NAMALWA (cell line): Measurements from ENCODE around the gene PDCD2L.
"Not testable (repeated sequence)": the region's sequence is repeated elsewhere in the genome, so short reads cannot be mapped to it uniquely, and the experiment has no call there.

Experiments
- DNase-seq: peaks from one replicate; pipeline ENCODE4 v3.0.0-alpha.2; 2015; ENCODE audit warnings: low spot score

PDCD2L gene

GRCh38 chr19:34373601-34374288 is 30.5 kb upstream of the PDCD2L start:
- no peak for DNase-seq

GRCh38 chr19:34375598-34375997 is 28.6 kb upstream of the PDCD2L start:
- DNase-seq, result no peak

GRCh38 chr19:34380639-34381241 is 23.5 kb upstream of the PDCD2L start:
- DNase-seq, result no peak

DNA sequence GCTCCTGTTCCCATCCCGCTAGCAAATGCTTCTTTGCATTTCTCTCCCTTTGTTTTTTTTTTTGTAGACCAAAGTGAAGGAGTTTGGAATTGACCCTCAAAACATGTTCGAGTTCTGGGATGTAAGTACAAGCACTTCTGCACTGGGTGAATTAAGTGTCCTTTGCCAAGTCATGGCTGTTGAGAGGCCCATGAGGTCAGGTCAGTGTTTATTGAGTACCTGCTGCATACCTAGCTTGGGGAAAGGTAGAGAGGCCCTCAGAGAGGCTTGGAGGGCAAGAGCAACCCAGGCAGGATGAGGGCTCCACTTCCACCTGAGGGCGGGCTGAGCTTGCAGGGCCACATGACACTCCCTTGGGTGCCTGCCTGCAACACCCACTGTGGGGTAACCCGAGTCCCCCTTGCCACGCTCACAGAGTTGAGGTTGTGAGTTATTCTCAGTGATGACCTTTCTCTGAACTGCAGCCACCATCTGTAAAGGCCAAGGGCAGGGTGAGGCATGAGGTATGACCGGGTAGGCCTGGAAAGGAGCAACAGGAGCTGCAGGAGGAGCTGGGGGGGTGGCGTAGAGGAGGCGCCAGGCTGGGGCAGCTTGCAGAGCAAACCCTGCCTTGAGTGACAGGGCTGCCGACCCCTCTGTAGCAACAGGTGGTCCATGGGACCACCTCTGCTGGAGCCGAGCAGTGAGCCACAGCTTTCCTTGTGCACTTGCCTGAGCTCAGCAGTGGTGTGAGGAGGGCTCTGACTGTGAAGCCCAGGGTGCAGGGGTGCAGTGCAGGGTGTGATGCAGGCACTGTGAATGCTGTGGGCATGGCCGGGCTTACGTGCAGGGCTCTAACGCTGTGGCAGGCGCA is 22.6 kb upstream of the PDCD2L start:
- DNase-seq, result no peak

- DNase-seq, result no peak
These were observed 21.7 kb upstream of the PDCD2L start for GRCh38 chr19:34382471-34382870.

- DNase-seq, result no peak
These were observed 20.6 kb upstream of the PDCD2L start for GRCh38 chr19:34383599-34383998.

DNA sequence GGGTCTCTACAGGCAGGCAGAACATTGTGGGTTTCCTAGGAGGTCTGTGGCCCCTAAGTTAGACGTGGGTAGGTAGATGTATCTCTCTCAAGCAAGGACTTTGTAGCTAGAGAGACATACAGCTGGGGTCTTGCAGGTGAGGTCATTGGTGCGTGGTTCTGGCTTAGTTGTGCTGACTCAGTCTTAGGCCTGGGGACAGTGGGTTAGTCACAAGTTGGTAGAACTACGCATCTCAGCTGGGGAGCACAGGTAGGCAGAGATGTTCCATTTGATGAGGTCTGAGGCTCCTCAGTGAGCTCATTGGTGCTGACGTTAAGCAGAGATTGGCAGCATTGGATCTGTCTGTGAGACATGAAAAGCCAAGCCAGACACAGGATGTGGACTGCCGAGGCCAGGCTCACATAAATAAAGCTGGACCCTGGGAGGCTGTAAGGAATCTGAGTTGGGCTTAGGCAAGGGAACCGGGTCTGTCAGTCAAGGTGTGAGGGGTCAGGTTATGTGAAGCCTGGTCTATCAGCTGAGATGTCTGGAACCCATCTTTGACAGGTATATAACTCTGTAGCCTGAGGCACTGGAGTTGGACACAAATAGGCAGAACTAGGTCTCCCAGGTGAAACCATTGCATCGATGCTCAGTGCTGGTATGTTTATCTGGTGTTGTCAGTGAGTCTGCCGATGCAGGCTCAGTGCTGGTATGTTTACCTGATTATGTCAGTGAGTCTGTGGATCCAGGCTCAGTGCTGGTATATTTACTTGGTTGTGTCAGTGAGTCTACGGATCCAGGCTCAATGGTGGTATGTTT is 17.4 kb upstream of the PDCD2L start:
- DNase-seq, result no peak

GRCh38 chr19:34387446-34387810 is 16.8 kb upstream of the PDCD2L start:
- no peak for DNase-seq

DNA sequence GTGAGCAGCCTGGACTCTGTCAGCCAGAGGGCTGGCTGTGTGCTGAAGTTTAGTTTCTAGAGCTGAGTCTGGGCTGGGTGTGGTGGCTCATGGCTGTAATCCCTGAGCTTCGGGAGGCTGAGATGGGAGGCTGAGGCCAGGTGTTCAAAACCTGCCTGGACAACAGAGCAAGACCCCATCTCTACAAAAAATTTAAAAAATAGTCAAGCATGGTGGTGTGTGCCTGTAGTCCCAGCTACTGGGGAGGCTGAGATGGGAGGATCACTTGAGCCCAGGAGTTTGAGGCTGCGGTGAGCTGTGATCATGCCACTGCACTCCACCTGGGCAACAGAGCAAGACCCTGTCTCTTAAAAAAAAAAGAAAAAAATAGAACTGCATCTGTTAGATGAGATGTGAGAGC is 15.5 kb upstream of the PDCD2L start:
- DNase-seq, result not testable (repeated sequence)

- no peak for DNase-seq
These were observed 12.4 kb upstream of the PDCD2L start for GRCh38 chr19:34391813-34392212.

- DNase-seq, result no peak
These were observed 11.2 kb upstream of the PDCD2L start for GRCh38 chr19:34393031-34393430.

DNA sequence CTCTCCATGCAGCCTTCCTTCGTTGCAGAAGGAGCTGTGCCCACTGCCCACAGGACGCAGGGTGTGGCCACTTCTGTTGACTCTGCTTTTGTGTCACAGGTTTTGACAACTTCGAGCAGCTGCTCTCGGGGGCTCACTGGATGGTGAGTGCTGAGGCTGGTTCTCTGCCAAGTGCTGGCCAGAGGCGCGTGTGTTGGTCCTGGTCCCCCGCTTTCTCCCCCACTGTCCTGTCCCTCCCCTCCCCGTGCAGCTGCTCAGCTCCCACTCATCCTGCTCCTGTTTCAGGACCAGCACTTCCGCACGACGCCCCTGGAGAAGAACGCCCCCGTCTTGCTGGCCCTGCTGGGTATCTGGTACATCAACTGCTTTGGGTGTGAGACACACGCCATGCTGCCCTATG is 10.6 kb upstream of the PDCD2L start:
- no peak for DNase-seq

- no peak for DNase-seq
These were observed 6.3 kb upstream of the PDCD2L start for GRCh38 chr19:34397853-34398252.

- no peak for DNase-seq
These were observed 4.3 kb upstream of the PDCD2L start for GRCh38 chr19:34399886-34400285.

DNA sequence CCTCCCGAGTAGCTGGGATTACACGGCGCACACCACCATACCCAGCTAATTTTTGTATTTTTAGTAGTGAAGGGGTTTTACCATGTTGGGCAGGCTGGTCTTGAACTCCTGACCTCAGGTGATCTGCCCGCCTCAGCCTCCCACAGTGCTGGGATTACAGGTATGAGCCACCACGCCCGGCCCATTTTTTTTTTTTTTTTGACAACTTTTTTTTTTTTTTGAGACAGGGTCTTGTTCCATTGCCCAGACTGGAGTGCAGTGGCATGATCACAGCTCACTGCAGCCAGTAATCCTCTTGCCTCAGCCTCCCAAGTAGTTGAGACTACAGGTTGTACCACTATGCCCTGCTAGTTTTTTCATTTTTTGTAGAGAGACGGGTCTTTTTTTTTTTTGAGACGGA is 3.4 kb upstream of the PDCD2L start:
- not testable (repeated sequence) for DNase-seq

- DNase-seq, result no peak
These were observed 2.1 kb upstream of the PDCD2L start for GRCh38 chr19:34402074-34402600.

DNA sequence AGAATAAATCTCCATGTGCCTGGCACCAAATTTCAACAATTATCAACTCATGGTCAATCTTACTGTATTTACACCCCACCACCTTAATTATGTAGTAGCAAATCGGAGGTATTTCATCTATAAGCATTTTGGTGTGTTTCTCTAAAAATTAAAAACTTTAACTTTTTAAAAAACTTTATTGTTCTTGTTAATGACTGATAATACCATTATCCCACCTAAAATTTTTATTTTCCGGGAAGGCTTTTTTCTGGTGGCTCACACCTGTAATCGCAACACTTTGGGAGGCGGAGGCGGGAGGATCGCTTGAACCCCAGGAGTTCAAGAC is 453 bp upstream of the PDCD2L start:
- no peak for DNase-seq

- no peak for DNase-seq
These were observed 1.9 kb downstream of the PDCD2L start for GRCh38 chr19:34405892-34406660.

DNA sequence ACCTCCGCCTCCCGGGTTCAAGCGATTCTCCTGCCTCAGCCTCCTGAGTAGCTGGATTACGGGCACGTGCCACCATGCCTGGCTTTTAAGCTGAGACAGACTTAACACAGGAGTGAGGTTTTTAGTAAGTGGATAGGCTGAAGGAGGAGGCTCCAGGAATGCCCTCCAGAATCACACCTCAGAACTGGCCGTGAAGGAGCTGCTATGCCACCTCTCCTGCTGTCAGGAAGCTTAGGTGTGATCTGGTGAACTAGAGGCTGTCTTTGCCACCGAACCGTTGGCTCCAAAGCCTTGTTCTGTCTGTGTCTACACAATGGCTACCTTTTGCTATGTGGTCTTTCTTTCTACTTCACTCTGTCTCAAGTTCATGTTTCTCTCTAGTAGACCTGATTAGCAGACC is 4.2 kb downstream of the PDCD2L start:
- DNase-seq, result no peak

DNA sequence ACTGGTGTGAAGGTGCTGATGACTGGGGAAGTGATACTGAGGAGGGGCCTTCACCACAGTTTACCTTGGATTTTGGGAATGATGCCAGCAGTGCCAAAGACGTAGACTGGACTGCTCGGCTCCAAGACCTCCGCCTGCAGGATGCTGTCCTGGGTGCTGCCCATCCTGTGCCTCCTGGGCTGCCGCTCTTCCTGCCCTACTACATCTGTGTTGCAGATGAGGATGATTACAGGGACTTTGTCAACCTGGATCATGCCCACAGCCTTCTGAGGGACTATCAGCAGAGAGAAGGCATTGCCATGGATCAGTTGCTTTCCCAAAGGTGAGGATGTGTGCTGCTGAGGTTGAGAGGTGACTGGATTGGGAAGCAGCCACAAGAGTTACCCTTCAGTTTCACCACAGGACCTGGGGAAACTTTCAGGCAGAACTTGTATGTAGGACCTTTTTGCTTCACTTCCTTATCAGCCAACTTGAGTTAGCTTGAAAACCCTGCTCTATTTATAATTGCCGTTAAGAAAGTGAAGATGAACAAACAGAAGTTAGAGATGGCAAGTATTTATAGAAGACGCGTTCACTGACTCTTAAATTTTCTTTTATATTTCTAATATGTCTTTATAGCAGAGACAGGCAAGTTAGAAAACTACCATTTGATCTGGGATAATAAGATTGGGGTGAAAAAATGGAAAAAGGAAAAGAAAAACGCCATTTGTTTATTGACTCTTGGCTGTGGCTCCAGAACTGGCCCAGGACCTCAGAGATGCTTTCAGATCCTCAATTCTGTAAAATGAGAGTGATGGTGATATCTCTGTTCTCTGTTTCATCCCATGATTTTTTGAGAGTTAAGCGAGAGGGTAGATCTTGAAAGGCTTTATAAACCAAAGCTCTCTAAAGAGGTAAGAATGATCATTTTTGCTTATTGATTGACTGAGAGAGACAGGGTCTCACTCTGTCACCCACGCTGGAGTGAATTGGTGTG is 5.3 kb downstream of the PDCD2L start:
- no peak for DNase-seq
